ENCODE measurements around the gene PAPSS1. TPM values are rescaled to one million over a fixed set of nuclear protein-coding genes. Genes with fewer than 3 reads are reported as not detected.
"Not testable (repeated sequence)": the region's sequence is repeated elsewhere in the genome, so short reads cannot be mapped to it uniquely, and the experiment has no call there.

Gene PAPSS1
- polyA plus RNA-seq, 1 donor from 2014 or later = 216 TPM

- Histone ChIP-seq H3K36me3 (ENCODE audit: insufficient read depth, low read length) (no peaks in the 10 kb centered on the region), H3K27ac (ENCODE audit: low read length) (no peak overlapping the region), H3K9me3 (ENCODE audit: low read length) (peaks cover 2% of the 10 kb centered on the region), H4K20me1 (ENCODE audit: insufficient read depth) (no peaks in the 10 kb centered on the region), H3F3A (ENCODE audit: insufficient read depth, low read length, poor library complexity, severe bottlenecking) (no peaks in the 10 kb centered on the region), H3K9me2 (ENCODE audit: insufficient read depth, low read length) (no peaks in the 10 kb centered on the region), H3K4me3 (ENCODE audit: low read length) (no peak overlapping the region), H3K27me3 (ENCODE audit: insufficient read depth, low read depth, low read length) (no peaks in the 10 kb centered on the region), H3K4me2 (ENCODE audit: low read length) (no peak overlapping the region), H3K9ac (ENCODE audit: low read length) (no peak overlapping the region), H3K79me2 (replicated peaks; ENCODE audit: insufficient read depth, low read length) (peaks cover 24% of the 10 kb centered on the region), H2AFZ (ENCODE audit: low read depth, low read length) (no peak overlapping the region)
- TF ChIP-seq REST (IDR thresholded peaks at IDR 0.05; ENCODE audit: borderline replicate concordance) (no peak), POLR2AphosphoS5 (IDR thresholded peaks at IDR 0.05) (no peak), CTCF (IDR thresholded peaks at IDR 0.05; ENCODE audit: poor library complexity, severe bottlenecking) (no peak), RAD21 (conservative IDR thresholded peaks at IDR 0.05) (no peak), EP300 (conservative IDR thresholded peaks at IDR 0.05; ENCODE audit: poor library complexity, severe bottlenecking) (no peak), TAF1 (IDR thresholded peaks at IDR 0.05; ENCODE audit: low read depth) (no peak), SMC3 (conservative IDR thresholded peaks at IDR 0.05; ENCODE audit: poor library complexity) (no peak), EZH2 (IDR thresholded peaks at IDR 0.05; ENCODE audit: borderline replicate concordance, insufficient read depth, low read length, poor library complexity, severe bottlenecking) (no peak), MXI1 (conservative IDR thresholded peaks at IDR 0.05; ENCODE audit: poor library complexity, severe bottlenecking) (no peak)
These were observed 18.5 kb downstream of the PAPSS1 start for GRCh38 chr4:107701565-107701964.

- no peaks in the 10 kb centered on the region for H4K20me1 ChIP-seq (ENCODE audit: insufficient read depth)
- no peak overlapping the region for H3K4me3 ChIP-seq (ENCODE audit: low read length)
- peaks cover 19% of the 10 kb centered on the region for H3K79me2 ChIP-seq (replicated peaks; ENCODE audit: insufficient read depth, low read length)
- H3K27me3 ChIP-seq (ENCODE audit: insufficient read depth, low read depth, low read length) = no peaks in the 10 kb centered on the region
- no peak overlapping the region for H3K27ac ChIP-seq (ENCODE audit: low read length)
- H3K4me2 ChIP-seq (ENCODE audit: low read length) = no peak overlapping the region
- no peaks in the 10 kb centered on the region for H3F3A ChIP-seq (ENCODE audit: insufficient read depth, low read length, poor library complexity, severe bottlenecking)
- H3K9ac ChIP-seq (ENCODE audit: low read length) = no peak overlapping the region
- TF ChIP-seq EZH2 (IDR thresholded peaks at IDR 0.05; ENCODE audit: borderline replicate concordance, insufficient read depth, low read length, poor library complexity, severe bottlenecking) (no peak), MXI1 (conservative IDR thresholded peaks at IDR 0.05; ENCODE audit: poor library complexity, severe bottlenecking) (no peak), POLR2AphosphoS5 (IDR thresholded peaks at IDR 0.05) (no peak), CTCF (IDR thresholded peaks at IDR 0.05; ENCODE audit: poor library complexity, severe bottlenecking) (no peak), REST (IDR thresholded peaks at IDR 0.05; ENCODE audit: borderline replicate concordance) (no peak), RAD21 (conservative IDR thresholded peaks at IDR 0.05) (no peak), TAF1 (IDR thresholded peaks at IDR 0.05; ENCODE audit: low read depth) (no peak), SMC3 (conservative IDR thresholded peaks at IDR 0.05; ENCODE audit: poor library complexity) (no peak), EP300 (conservative IDR thresholded peaks at IDR 0.05; ENCODE audit: poor library complexity, severe bottlenecking) (no peak)
- no peaks in the 10 kb centered on the region for H3K9me2 ChIP-seq (ENCODE audit: insufficient read depth, low read length)
- H3K9me3 ChIP-seq (ENCODE audit: low read length) = no peaks in the 10 kb centered on the region
- no peak overlapping the region for H2AFZ ChIP-seq (ENCODE audit: low read depth, low read length)
- no peaks in the 10 kb centered on the region for H3K36me3 ChIP-seq (ENCODE audit: insufficient read depth, low read length)
These were observed 20.4 kb downstream of the PAPSS1 start for GRCh38 chr4:107699466-107700206.

- not testable (repeated sequence) for H4K20me1 ChIP-seq (ENCODE audit: insufficient read depth); H3K27me3 ChIP-seq (ENCODE audit: insufficient read depth, low read depth, low read length); H3K36me3 ChIP-seq (ENCODE audit: insufficient read depth, low read length)
These were observed 23.8 kb downstream of the PAPSS1 start for GRCh38 chr4:107696187-107696586.

More at GRCh38 chr4:107696187-107696586, 23.8 kb downstream of the PAPSS1 start:
- peaks cover 16% of the 10 kb centered on the region for H3K79me2 ChIP-seq (replicated peaks; ENCODE audit: insufficient read depth, low read length)
- H3K27ac ChIP-seq (ENCODE audit: low read length); H3K4me3 ChIP-seq (ENCODE audit: low read length); H2AFZ ChIP-seq (ENCODE audit: low read depth, low read length); H3K9ac ChIP-seq (ENCODE audit: low read length); H3K4me2 ChIP-seq (ENCODE audit: low read length); H3K9me2 ChIP-seq (ENCODE audit: insufficient read depth, low read length); H3K9me3 ChIP-seq (ENCODE audit: low read length); H3F3A ChIP-seq (ENCODE audit: insufficient read depth, low read length, poor library complexity, severe bottlenecking): not testable (repeated sequence)

Measured in neural cell (in vitro differentiated cells).